GM12878 (cell line): Measurements from ENCODE around the gene HABP2. TPM values are rescaled to one million over a fixed set of nuclear protein-coding genes. Genes with fewer than 3 reads are reported as not detected.

Experiments
- ATAC-seq: fragments of 200-7000 bp; cut with Tn5 transposase; 3 replicates; pipeline ENCODE4 v1.9.1; 2020; ENCODE audit warnings: mild to moderate bottlenecking, moderate library complexity
- BruUV-seq: library from RNA; stranded (reverse); fragments of 400-500 nt; replicated peaks from 2 replicates; lab custom pipeline; 2021; lab: Mats Ljungman, UMichigan
- CTCF ChIA-PET: fragments of 300-600 bp; sonication (Branson Sonifier 250); formaldehyde crosslinking; extraction: SDS; loops from one replicate; lab custom pipeline; 2021; ENCODE audit warnings: inconsistent platforms; lab: Yijun Ruan, JAX
- POLR2A ChIA-PET: fragments of 350-600 bp; formaldehyde crosslinking; extraction: SDS; loops from one replicate; lab custom pipeline; 2021; ENCODE audit warnings: inconsistent platforms; lab: Charles Lee
- RAD21 ChIA-PET: fragments of 300-600 bp; sonication (Branson Sonifier 250); formaldehyde crosslinking; loops from one replicate; lab custom pipeline; 2023; ENCODE audit warnings: antibody characterized with exemption; ENCODE audit not compliant: unreplicated experiment; lab: Charles Lee
- SMC1A ChIA-PET: fragments of 300-600 bp; sonication (Branson Sonifier 250); formaldehyde crosslinking; loops from one replicate; lab custom pipeline; 2023; ENCODE audit not compliant: unreplicated experiment, uncharacterized antibody; lab: Charles Lee
- DNase-seq: peaks from one replicate; pipeline ENCODE4 v3.0.0-alpha.2; 2011; ENCODE audit warnings: low read depth, low spot score
- FAIRE-seq: peaks from 3 replicates; lab custom pipeline; 2011; peaks lifted over from hg19 to GRCh38; lab: Jason Lieb, UNC
- H2AFZ ChIP-seq: 2 replicates; pipeline ENCODE4 v1.6.0; 2011; ENCODE audit warnings: low read depth, low read length, control low read depth; ENCODE audit not compliant: control insufficient read depth
- H3K27ac ChIP-seq: 2 replicates; pipeline ENCODE4 v1.5.1; 2011; ENCODE audit warnings: control low read depth; ENCODE audit not compliant: control insufficient read depth, insufficient read depth
- H3K27me3 ChIP-seq, 2 experiments: replicated peaks in 1 of 2; 2 replicates each; pipeline versions ENCODE4 v1.6.0 to v1.6.1; 2011; ENCODE audit warnings: low read length in 1 of 2; ENCODE audit not compliant: control insufficient read depth in 2 of 2, insufficient read depth in 2 of 2
- H3K36me3 ChIP-seq, 2 experiments: 2 replicates each; pipeline ENCODE4 v1.5.1; 2011; ENCODE audit warnings: low read length in 1 of 2; ENCODE audit not compliant: control insufficient read depth in 2 of 2, insufficient read depth in 2 of 2
- H3K4me1 ChIP-seq: 2 replicates; pipeline ENCODE4 v1.6.1; 2011; ENCODE audit warnings: mild to moderate bottlenecking, low read length, moderate library complexity, mixed read lengths; ENCODE audit not compliant: control insufficient read depth, insufficient read depth
- H3K4me2 ChIP-seq: 2 replicates; pipeline ENCODE4 v1.6.0; 2011; ENCODE audit warnings: control low read depth; ENCODE audit not compliant: control insufficient read depth, insufficient read depth
- H3K4me3 ChIP-seq: fragments of 200-600 bp; sonication (generic); 2 replicates; pipeline ENCODE4 v1.5.1; 2016
- H3K79me2 ChIP-seq: 2 replicates; pipeline ENCODE4 v1.6.0; 2011; ENCODE audit warnings: low read length; ENCODE audit not compliant: control insufficient read depth, insufficient read depth
- H3K9ac ChIP-seq: 2 replicates; pipeline ENCODE4 v1.8.0; 2011; ENCODE audit warnings: low read length, control low read depth, mixed read lengths; ENCODE audit not compliant: control insufficient read depth, insufficient read depth
- H3K9me3 ChIP-seq: replicated peaks from 3 replicates; pipeline ENCODE4 v1.5.1; 2011; ENCODE audit warnings: mild to moderate bottlenecking, low read length; ENCODE audit not compliant: control insufficient read depth, insufficient read depth
- H4K20me1 ChIP-seq: 2 replicates; pipeline ENCODE4 v1.6.0; 2011; ENCODE audit not compliant: control insufficient read depth, insufficient read depth
- CHD1 ChIP-seq: IDR thresholded peaks from 2 replicates; pipeline ENCODE4 v1.6.1; 2012; ENCODE audit warnings: low read depth, low read length, improper control_type of control experiment
- CREM ChIP-seq: IDR thresholded peaks from 2 replicates; pipeline ENCODE4 v1.6.1; 2014; ENCODE audit warnings: antibody characterized with exemption, low read depth
- HSF1 ChIP-seq: fragments of 150-350 bp; IDR thresholded peaks from 2 replicates; pipeline ENCODE4 v1.6.1; 2014; ENCODE audit warnings: mild to moderate bottlenecking, low read depth, low read length
- MXI1 ChIP-seq: fragments of 150-350 bp; IDR thresholded peaks from 2 replicates; pipeline ENCODE4 v1.6.1; 2011; ENCODE audit warnings: low read depth, mild to moderate bottlenecking, inconsistent platforms, low read length, improper control_type of control experiment
- NFXL1 ChIP-seq: fragments of 450-650 bp; IDR thresholded peaks from 2 replicates; pipeline ENCODE4 v1.6.1; 2017; ENCODE audit warnings: antibody characterized with exemption, mild to moderate bottlenecking, borderline replicate concordance
- NFYB ChIP-seq: IDR thresholded peaks from 2 replicates; pipeline ENCODE4 v1.6.1; 2011; ENCODE audit warnings: low read depth, mild to moderate bottlenecking, low read length, improper control_type of control experiment, moderate library complexity; ENCODE audit not compliant: insufficient read depth
- RAD21 ChIP-seq: IDR thresholded peaks from 2 replicates; pipeline ENCODE4 v1.6.1; 2011; ENCODE audit warnings: mild to moderate bottlenecking, low read depth, low read length, moderate library complexity; ENCODE audit not compliant: insufficient read depth
- RELB ChIP-seq: fragments of 450-650 bp; IDR thresholded peaks from 2 replicates; pipeline ENCODE4 v1.6.1; 2017; ENCODE audit warnings: low read depth, mild to moderate bottlenecking, moderate library complexity
- ZNF217 ChIP-seq: fragments of 450-650 bp; IDR thresholded peaks from 2 replicates; pipeline ENCODE4 v1.6.1; 2017; ENCODE audit warnings: antibody characterized with exemption, mild to moderate bottlenecking
- WGBS: methylation state at CpG from one replicate; pipeline ENCODE4 v1.1.6; 2016; ENCODE audit warnings: low lambda C conversion rate; ENCODE audit not compliant: insufficient replicate concordance, insufficient coverage; ENCODE audit errors: missing lambda C conversion rate; 5-methylcytosine and 5-hydroxymethylcytosine counted together
- in situ Hi-C: fragments of 300-500 bp; cut with MboI; formaldehyde crosslinking; loops from 9 replicates; pipeline ENCODE4 v1.14.3; 2018; ENCODE audit warnings: mixed read lengths
- intact Hi-C: fragments of 100-400 bp; cut with micrococcal nuclease; formaldehyde crosslinking; loops from one replicate; pipeline ENCODE4 v1.14.2; 2022; ENCODE audit not compliant: unreplicated experiment
- polyA plus RNA-seq, 11 experiments: library from polyadenylated mRNA; depleted of rRNA in 4 of 11; unstranded in 6 of 11; stranded (reverse) in 5 of 11; fragments of >200 nt; fragmentation: Nextera tagmentation in 4 of 11; fragmentation: Illumina TruSeq in 1 of 11; extraction: Ambion mirVana in 4 of 11; extraction: Trizol in 1 of 11; gene quantifications; 1 replicate in 1 of 11; 2 replicates in 10 of 11; pipeline versions ENCODE4 v1.2.1 to v1.2.3, GENCODE V29; 2011 to 2016; ENCODE audit warnings: inconsistent platforms in 2 of 11, missing spikeins in 2 of 11, low read depth in 1 of 11
- total RNA-seq, 4 experiments: library from RNA; depleted of rRNA in 3 of 4; stranded (reverse); fragments of >200 nt in 3 of 4; fragmentation: Illumina TruSeq in 1 of 4; extraction: Trizol in 1 of 4; gene quantifications; 2 replicates each; pipeline versions ENCODE4 v1.2.1 to v1.2.3, GENCODE V29; 2013 to 2021
- TF ChIP-seq, protein P1 (sequence below): fragments of 450-650 bp; formaldehyde crosslinking; IDR thresholded peaks from 2 replicates; pipeline ENCODE4 v1.4.0; 2020; ENCODE audit warnings: mild to moderate bottlenecking, moderate library complexity

HABP2 gene
- total and polyA plus RNA-seq, 10 of the 15 experiments (the other 5 are each of a cell fraction or from before 2014, with no cell fraction given): 0.13 TPM; not detected in 9

DNA sequence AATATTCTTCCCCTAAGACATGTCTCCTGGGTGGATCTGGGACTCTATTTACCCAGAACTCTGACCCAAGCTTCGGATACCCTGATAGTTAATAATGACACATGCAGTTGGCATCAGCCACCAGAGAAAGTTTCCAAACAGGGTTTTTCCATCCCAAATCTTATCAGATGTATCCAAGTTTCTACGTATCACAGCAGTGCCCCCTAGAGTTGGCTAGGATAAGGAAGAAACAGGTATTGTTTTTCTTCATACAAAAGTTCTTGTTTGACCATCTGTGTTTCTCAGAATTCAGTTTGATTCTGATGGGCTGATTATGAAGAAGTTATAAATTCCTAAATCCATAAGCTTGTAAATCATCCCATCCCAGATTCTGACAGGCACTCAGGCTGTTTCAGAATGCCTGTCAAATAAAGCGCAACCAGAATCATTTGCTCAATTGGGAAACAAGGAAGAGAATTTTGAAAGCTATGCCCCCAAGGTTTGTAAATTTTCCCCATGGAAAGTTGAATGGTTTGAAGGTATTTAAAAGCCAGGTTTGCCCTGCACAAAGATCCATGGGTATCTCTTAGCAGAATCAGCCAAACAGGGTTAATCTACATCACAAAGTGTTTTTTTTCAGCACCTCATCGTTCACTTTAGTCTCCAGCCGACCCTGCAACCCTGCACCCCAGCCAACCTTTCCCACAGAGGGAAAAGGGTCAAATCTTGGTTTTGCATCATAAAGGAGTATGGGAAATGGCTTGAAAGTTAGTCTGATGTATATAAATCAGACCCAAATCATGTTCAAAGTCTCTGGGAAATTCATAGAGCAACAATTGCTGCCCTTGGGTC is 63.6 kb downstream of the HABP2 start (continued):
- TF ChIP-seq, protein P1, sequence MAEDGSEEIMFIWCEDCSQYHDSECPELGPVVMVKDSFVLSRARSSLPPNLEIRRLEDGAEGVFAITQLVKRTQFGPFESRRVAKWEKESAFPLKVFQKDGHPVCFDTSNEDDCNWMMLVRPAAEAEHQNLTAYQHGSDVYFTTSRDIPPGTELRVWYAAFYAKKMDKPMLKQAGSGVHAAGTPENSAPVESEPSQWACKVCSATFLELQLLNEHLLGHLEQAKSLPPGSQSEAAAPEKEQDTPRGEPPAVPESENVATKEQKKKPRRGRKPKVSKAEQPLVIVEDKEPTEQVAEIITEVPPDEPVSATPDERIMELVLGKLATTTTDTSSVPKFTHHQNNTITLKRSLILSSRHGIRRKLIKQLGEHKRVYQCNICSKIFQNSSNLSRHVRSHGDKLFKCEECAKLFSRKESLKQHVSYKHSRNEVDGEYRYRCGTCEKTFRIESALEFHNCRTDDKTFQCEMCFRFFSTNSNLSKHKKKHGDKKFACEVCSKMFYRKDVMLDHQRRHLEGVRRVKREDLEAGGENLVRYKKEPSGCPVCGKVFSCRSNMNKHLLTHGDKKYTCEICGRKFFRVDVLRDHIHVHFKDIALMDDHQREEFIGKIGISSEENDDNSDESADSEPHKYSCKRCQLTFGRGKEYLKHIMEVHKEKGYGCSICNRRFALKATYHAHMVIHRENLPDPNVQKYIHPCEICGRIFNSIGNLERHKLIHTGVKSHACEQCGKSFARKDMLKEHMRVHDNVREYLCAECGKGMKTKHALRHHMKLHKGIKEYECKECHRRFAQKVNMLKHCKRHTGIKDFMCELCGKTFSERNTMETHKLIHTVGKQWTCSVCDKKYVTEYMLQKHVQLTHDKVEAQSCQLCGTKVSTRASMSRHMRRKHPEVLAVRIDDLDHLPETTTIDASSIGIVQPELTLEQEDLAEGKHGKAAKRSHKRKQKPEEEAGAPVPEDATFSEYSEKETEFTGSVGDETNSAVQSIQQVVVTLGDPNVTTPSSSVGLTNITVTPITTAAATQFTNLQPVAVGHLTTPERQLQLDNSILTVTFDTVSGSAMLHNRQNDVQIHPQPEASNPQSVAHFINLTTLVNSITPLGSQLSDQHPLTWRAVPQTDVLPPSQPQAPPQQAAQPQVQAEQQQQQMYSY: no peak
- TF ChIP-seq, all 136 proteins: peak for 2

DNA sequence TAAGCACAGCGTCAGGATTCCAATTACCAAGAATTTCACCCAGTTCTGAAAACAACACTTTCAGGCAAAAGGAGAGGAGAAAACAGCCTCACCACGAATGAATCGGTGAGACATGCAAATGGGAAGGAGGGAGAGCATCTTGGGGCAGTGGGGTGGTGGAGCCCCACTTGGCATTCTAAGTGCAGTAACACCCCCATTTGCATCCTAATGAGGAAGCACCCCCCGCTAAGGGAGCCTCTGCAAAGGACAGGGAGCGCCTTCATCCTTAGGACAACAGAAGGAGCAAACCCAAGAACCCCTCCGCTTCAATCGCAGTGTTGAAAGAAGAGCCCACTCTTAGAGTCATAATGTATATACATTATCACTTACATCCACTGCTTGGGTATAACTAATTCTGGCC is 64.2 kb downstream of the HABP2 start:
- Histone ChIP-seq H2AFZ (no peak overlapping the region), H3K36me3 (no peaks in the 10 kb centered on the region), H3K4me3 (no peak overlapping the region), H4K20me1 (no peaks in the 10 kb centered on the region), H3K9me3 (no peaks in the 10 kb centered on the region), H3K79me2 (no peaks in the 10 kb centered on the region), H3K27me3 (peaks cover 2 to 5% of the 10 kb centered on the region in 2 experiments), H3K4me1 (no peaks in the 10 kb centered on the region), H3K9ac (no peak overlapping the region), H3K27ac (no peak overlapping the region), H3K4me2 (no peak overlapping the region)
- ChIA-PET CTCF (interaction anchor here (0.9 to 2.9 kb wide), 2 partner anchors 10 to 85 kb away, joined by 3 to 11 read pairs; no protein-coding TSS in a partner anchor), RAD21 (no interaction called here), POLR2A (no interaction called here), SMC1A (no interaction called here)
- BruUV-seq: no TSS peak
- 14% methylated on average over 7 of the region's 7 CpGs for WGBS
- FAIRE-seq (no peak), ATAC-seq (no peak), DNase-seq (no peak)
- in situ Hi-C loops: no loop called here
- intact Hi-C loops: no loop called here
- TF ChIP-seq HSF1 (no peak), MXI1 (no peak), ZNF217 (no peak), RAD21 (no peak), NFXL1 (no peak), NFYB (no peak), RELB (no peak), CHD1 (no peak), CREM (no peak)
- TF ChIP-seq, protein P1: no peak
